Measurements from ENCODE around the gene PCMT1.

Gene PCMT1

GRCh38 chr6:149856256-149856994, 106.9 kb downstream of the PCMT1 start:
- DNase-seq = no peak

GRCh38 chr6:149857541-149857940, 108.0 kb downstream of the PCMT1 start:
- DNase-seq = no peak

GRCh38 chr6:149859368-149859767, 109.8 kb downstream of the PCMT1 start:
- no peak for DNase-seq

GRCh38 chr6:149859938-149860337, 110.4 kb downstream of the PCMT1 start:
- DNase-seq = no peak

- DNase-seq = no peak
These were observed 110.9 kb downstream of the PCMT1 start for GRCh38 chr6:149860513-149860833.

All from DMS 273 treated with DMSO at 0.1 percent for 48 hours (cell line).